T-helper 1 cell (primary cell): ENCODE results near the gene PLEKHG5.

Experiments
- DNase-seq, 5 donors: peaks; one replicate each; pipeline ENCODE4 v3.0.0-alpha.2; 2012 to 2020

The PLEKHG5 gene

GRCh38 chr1:6510493-6510892 is 19.0 kb upstream of the PLEKHG5 start:
- DNase-seq: no peak

GRCh38 chr1:6509919-6510291 is 18.4 kb upstream of the PLEKHG5 start:
- no peak for DNase-seq

- no peak for DNase-seq
These were observed 17.9 kb upstream of the PLEKHG5 start for GRCh38 chr1:6509220-6509918.

- DNase-seq: no peak
These were observed 17.3 kb upstream of the PLEKHG5 start for GRCh38 chr1:6508816-6509189.

GRCh38 chr1:6508154-6508815 is 16.8 kb upstream of the PLEKHG5 start:
- no peak for DNase-seq

- DNase-seq: no peak
These were observed 16.0 kb upstream of the PLEKHG5 start for GRCh38 chr1:6507461-6507911.

- DNase-seq: no peak
These were observed 15.6 kb upstream of the PLEKHG5 start for GRCh38 chr1:6507037-6507428.

- DNase-seq: no peak
These were observed 15.0 kb upstream of the PLEKHG5 start for GRCh38 chr1:6506210-6507036.

- no peak for DNase-seq
These were observed 14.1 kb upstream of the PLEKHG5 start for GRCh38 chr1:6505367-6506209.

GRCh38 chr1:6504887-6505286 is 13.4 kb upstream of the PLEKHG5 start:
- DNase-seq: no peak

GRCh38 chr1:6503884-6504602 is 12.6 kb upstream of the PLEKHG5 start:
- no peak for DNase-seq

- no peak for DNase-seq
These were observed 10.8 kb upstream of the PLEKHG5 start for GRCh38 chr1:6502000-6502891.

- DNase-seq: no peak
These were observed 9.9 kb upstream of the PLEKHG5 start for GRCh38 chr1:6501279-6501813.

- no peak for DNase-seq
These were observed 9.2 kb upstream of the PLEKHG5 start for GRCh38 chr1:6500544-6501278.

- no peak for DNase-seq
These were observed 7.8 kb upstream of the PLEKHG5 start for GRCh38 chr1:6499296-6499695.

GRCh38 chr1:6498576-6499111 is 7.2 kb upstream of the PLEKHG5 start:
- no peak for DNase-seq

GRCh38 chr1:6497867-6498575 is 6.6 kb upstream of the PLEKHG5 start:
- no peak for DNase-seq

- peak; percentile 31 to 65 (median 49) for DNase-seq
These were observed 5.9 kb upstream of the PLEKHG5 start for GRCh38 chr1:6497215-6497866.

- no peak for DNase-seq
These were observed 5.4 kb upstream of the PLEKHG5 start for GRCh38 chr1:6496890-6497214.
